ENCODE results near the gene SHQ1.
"Not testable (repeated sequence)": the region's sequence is repeated elsewhere in the genome, so short reads cannot be mapped to it uniquely, and the experiment has no call there.

SHQ1 gene

GRCh38 chr3:72800869-72801268, 47.4 kb downstream of the SHQ1 start:
- no peak for DNase-seq (ENCODE audit: low read depth, low spot score)

DNA sequence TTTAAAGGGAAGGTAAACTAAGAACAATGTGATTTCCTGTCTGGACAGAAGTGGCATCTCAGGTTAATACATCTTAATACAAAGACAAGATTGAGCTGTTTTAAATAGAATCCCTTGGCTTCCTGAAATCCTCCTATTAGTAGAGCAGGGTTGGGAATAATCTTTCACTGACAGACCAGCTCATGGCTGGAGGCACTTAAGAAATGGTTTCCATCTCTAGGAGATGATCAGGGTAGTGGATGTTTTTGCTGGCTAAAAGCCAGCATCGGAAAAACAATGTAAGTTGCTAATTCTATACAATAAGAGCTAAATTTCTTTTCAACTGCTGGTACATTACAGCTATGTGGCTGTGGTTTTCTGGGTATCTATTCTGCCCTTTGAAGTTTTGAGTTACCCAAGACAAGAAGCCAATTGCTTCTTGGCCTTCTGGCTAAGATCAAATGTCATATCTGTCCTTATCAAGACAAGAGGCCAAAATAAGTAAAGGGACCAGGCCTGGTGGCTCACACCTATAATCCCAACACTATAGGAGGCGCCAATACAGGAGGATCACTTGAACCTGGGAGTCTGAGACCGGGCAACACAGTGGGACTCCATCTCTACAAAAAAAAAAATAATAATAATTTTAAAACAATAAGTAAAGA, 49.6 kb downstream of the SHQ1 start:
- no peak for DNase-seq (ENCODE audit: low read depth, low spot score)

DNA sequence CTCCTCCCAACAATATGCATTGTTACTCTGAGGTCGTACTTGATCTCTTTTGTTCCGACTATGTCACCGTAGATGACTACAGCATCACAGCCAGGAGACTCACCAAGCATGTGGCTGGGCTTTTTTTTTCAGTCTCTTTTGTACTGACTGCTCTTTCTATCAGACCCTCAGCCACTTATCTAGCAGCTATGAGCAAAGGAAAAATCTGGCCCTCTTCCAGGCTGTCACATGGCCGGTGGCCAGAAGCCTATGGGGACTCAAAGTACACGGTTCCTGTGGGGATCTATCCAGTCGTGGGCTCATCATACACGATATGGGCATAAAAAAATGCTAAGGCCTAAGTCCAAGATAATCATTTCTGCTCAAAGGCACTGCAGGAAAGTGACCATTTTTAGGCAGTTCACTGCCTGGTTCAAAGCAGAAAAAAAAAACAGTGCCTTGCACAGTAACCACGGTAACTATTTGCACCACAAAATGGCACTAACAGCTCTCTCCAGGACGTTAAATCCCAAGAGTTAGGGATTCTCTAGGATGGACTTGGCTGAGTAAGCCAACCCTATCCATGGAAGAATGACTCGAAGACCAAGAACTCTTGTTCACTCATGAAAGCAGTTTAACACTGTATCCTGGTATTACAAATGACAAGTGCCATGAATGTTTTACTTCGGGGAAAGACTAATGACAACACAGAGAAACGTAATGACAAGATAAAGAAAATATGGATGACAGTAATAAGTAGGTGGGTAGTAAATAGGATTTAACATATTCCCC, 50.3 kb downstream of the SHQ1 start:
- no peak for DNase-seq (ENCODE audit: low read depth, low spot score)

DNA sequence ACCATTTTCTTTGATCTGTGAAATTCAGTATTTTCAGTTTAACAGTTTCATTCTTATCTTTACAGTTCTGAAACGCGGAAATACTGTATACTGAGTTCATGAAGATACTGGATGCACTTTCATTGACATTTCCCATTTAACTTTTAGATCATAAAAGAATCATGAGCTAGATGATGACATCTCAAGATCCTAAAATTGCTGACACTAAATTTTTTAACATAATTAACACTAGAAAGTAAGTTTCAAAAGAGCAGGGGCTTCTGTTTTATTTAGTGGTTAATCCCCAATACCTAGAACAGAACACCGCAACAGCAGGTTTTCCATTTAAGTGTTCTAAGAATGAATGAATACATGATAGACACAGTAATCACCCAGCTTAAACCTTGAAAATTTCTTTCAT, 54.2 kb downstream of the SHQ1 start:
- DNase-seq (ENCODE audit: low read depth, low spot score), result no peak

DNA sequence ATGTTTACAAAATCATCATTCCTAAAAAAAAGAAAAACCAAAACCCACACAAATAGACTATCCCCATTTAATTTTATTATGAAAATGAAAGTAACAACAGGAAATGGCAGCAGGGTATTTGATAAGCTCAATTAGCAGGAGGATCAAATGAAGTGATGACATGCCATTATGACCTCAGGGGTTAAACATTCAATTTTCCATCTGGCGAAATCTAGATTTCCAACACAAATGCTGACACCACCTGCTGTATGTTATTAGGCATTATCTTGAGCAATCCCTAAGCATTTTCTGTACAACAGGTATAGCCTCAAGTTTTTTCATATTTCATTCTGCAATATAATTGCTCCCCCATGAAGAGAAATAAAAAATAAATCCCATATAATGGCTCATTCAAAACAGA, 57.1 kb downstream of the SHQ1 start:
- DNase-seq (ENCODE audit: low read depth, low spot score), result no peak

DNA sequence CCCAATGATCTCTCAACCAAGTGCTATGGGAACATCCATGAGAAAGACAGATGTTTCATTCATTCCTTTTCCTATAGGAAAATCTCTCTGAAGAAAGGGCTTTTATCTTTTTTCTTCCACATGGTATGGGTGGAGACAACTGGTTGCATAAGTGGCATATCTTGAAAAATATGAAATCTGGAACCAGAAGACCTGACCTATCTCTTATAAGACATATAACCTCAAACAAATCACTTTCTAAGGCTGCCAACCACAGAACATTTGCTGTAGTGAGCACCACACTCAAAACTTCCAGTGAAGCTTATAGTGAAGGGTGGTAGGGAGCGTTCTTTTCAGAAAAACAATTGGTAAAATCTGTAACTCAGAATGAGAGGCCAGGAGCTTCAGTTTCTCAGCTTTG, 58.5 kb downstream of the SHQ1 start:
- DNase-seq (ENCODE audit: low read depth, low spot score), result no peak

GRCh38 chr3:72788232-72788631, 60.0 kb downstream of the SHQ1 start:
- DNase-seq (ENCODE audit: low read depth, low spot score), result not testable (repeated sequence)

DNA sequence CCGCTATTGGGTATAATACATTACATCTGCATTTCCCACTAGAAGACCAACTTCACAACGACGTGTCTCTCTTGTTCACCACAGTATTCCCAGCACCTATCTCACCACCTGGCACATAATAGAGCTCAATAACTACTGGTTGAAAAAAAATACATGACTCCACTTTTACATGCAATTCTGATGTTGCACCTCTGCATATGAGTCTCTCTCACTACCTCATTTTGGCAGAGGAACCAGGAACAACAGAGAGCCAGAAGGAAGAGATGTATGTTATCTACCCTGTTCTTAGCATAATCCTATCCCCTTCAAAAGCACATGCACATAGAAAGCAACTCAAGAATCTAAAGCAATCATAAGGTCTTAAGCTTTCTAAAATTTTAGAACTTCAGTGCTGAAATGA, 61.6 kb downstream of the SHQ1 start:
- no peak for DNase-seq (ENCODE audit: low read depth, low spot score)

- no peak for DNase-seq (ENCODE audit: low read depth, low spot score)
These were observed 64.0 kb downstream of the SHQ1 start for GRCh38 chr3:72784226-72784625.

GRCh38 chr3:72782521-72782920, 65.7 kb downstream of the SHQ1 start:
- no peak for DNase-seq (ENCODE audit: low read depth, low spot score)

- DNase-seq (ENCODE audit: low read depth, low spot score), result no peak
These were observed 78.3 kb downstream of the SHQ1 start for GRCh38 chr3:72769758-72770540.

GRCh38 chr3:72768936-72769335, 79.3 kb downstream of the SHQ1 start:
- DNase-seq (ENCODE audit: low read depth, low spot score), result no peak

- DNase-seq (ENCODE audit: low read depth, low spot score), result no peak
These were observed 79.8 kb downstream of the SHQ1 start for GRCh38 chr3:72768481-72768880.

DNA sequence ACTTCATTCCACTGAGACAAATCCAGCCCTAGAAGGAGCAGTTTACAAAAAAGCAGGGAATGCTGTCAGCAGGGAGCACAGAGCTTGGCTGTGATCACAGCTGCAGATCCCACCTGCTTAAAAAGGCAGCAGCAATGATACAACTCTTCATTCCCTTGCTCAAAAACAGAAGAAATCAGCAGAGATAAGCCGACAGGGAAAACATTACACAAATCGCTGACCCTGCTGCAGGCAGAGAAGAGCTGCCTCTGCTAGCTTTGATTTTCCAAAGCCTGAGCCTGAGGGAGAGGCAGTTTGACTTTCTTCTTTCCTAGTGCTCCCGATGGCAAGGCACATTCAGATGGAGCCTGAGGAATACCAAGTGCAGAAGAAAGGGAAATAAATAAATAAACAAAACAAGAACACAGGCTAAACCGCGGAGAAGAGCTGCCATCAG, 80.2 kb downstream of the SHQ1 start:
- DNase-seq (ENCODE audit: low read depth, low spot score), result no peak

DNA sequence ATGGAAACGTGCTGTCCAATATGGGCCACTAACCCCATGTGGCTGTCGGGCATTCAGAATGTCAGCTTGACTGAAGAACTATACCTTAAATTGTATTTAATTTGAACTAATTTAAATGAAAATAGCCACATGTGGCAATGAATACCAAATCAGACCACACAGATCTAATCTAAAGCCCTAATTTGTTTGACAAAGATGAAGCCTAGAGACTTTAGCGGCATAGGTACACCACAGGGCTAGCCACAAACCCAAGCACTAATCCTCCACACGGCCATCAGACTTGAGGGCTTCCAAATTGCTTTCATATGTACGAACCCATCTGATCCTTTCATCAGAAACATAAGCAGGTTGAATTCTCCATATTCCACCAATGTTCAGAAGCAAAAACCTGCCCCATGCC, 81.4 kb downstream of the SHQ1 start:
- DNase-seq (ENCODE audit: low read depth, low spot score), result no peak

- DNase-seq (ENCODE audit: low read depth, low spot score), result no peak
These were observed 84.3 kb downstream of the SHQ1 start for GRCh38 chr3:72763751-72764440.

DNA sequence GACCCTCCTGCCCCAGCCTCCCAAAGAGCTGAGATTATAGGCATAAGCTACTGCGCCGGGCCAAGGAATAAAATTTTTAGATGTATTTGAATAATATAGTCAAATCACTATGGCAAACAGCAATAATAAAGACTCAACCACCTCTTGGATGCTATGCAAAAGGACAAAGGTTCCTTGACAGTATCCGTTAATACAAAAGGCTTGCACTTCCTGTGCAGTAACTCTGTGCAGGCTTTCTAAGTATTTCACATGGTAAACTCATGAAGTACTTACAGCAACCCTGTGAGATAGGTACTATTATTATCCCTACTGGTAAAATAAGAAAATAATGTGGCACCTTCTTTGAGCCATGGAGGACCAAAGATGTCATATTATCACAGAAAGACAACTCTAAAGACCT, 86.8 kb downstream of the SHQ1 start:
- no peak for DNase-seq (ENCODE audit: low read depth, low spot score)

GRCh38 chr3:72760225-72760624, 88.0 kb downstream of the SHQ1 start:
- no peak for DNase-seq (ENCODE audit: low read depth, low spot score)

DNA sequence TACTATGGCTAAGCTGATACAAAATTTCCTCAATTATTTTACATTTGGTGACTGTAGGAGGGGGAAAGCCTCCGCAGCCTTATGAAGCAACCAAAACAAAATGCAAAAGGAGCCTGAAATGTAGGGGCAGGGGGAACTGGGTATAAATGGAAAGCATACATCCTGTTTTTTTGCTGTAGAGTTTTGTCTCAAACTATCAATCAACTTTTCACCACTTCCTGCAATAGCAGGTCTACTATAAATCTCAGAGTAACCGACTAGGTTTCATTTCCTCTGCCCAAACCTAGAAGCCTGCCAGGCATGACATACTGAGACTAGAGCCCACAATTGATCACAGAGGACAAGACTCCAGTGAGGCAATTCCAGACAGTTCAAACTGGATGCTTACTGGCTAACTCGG, 91.3 kb downstream of the SHQ1 start:
- no peak for DNase-seq (ENCODE audit: low read depth, low spot score)

GRCh38 chr3:72754582-72754981, 93.7 kb downstream of the SHQ1 start:
- DNase-seq (ENCODE audit: low read depth, low spot score), result no peak

DNA sequence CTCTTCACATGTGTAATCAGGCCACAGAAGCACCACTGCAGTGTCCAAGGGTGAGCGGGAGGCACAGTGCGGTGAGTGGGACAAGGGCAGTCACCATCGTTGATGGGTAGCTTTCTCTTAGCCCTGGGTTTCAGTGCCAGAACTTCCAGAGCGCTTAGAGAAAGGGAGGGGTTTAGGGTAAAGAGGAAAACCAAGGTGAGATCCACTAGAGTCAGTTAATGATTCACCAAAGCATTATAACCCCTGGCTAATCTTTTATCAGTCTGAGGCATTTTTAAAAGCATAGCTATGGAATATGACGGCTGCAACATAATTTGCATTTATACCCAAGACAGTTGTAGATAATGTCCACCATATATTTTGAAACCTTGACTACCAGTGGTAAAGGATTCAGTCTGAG, 94.8 kb downstream of the SHQ1 start:
- DNase-seq (ENCODE audit: low read depth, low spot score), result no peak

DNA sequence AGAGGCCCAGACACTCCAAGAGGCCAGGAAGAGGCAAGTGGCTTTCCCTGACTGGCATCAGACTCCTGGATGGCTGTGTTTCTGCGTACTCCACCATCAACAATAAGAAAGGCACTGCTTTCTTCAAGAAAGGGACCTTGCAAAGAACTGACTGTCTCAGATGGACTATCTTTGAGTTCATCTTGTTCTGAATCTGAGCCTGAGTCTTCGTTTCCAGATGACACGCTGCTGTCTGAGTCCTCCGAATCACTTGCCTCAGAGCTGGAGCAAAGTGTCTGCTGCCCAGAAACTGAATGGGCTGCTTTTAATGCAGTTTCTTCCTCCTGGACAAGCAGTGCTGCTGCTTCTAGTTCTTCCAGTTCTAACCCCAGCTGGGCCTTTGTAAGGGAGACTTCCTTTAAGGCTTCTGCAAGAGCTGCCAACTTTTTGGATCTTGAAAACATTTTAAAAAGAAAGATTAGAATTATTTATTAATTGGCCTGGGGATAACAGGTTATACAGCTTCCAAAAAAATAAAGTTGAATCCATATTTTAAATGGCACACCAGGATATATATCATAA, 97.8 kb downstream of the SHQ1 start:
- DNase-seq (ENCODE audit: low read depth, low spot score), result no peak

All from activated CD4-positive, CD25-positive, alpha-beta regulatory T cell treated with anti-CD3 and anti-CD28 coated beads, Interleukin-2, amount 50 U/mL, for 16 hours (primary cell).